WTC11 (cell line): ENCODE data around the gene FCGBP.

Experiments
- CTCF ChIP-seq: fragments of 200-600 bp; IDR thresholded peaks from 2 replicates; pipeline ENCODE4 v1.8.0; 2022; ENCODE audit warnings: antibody characterized with exemption
- FOXK1 ChIP-seq: sonication (generic); formaldehyde crosslinking; IDR thresholded peaks from 2 replicates; pipeline ENCODE4 v1.8.0; 2022; ENCODE audit warnings: mild to moderate bottlenecking, moderate library complexity, missing genetic modification reagents
- MAX ChIP-seq: sonication (generic); formaldehyde crosslinking; IDR thresholded peaks from 2 replicates; pipeline ENCODE4 v1.8.0; 2022; ENCODE audit warnings: mild to moderate bottlenecking, missing genetic modification reagents
- NFYB ChIP-seq: sonication (generic); formaldehyde crosslinking; conservative IDR thresholded peaks from 2 replicates; pipeline ENCODE4 v1.8.0; 2022; ENCODE audit warnings: low read depth, missing genetic modification reagents
- NR3C1 ChIP-seq: sonication (generic); formaldehyde crosslinking; conservative IDR thresholded peaks from 2 replicates; pipeline ENCODE4 v1.8.1; 2023; ENCODE audit warnings: low read depth, mild to moderate bottlenecking, missing genetic modification reagents
- TEAD1 ChIP-seq: sonication (generic); formaldehyde crosslinking; IDR thresholded peaks from 2 replicates; pipeline ENCODE4 v1.8.0; 2022; ENCODE audit warnings: mild to moderate bottlenecking, missing genetic modification reagents
- TP53 ChIP-seq: sonication (generic); formaldehyde crosslinking; IDR thresholded peaks from 2 replicates; pipeline ENCODE4 v1.8.1; 2023; ENCODE audit warnings: mild to moderate bottlenecking, missing genetic modification reagents
- TF ChIP-seq, protein P1 (sequence below): sonication (generic); formaldehyde crosslinking; IDR thresholded peaks from 2 replicates; pipeline ENCODE4 v1.8.1; 2023; ENCODE audit warnings: mild to moderate bottlenecking, missing genetic modification reagents
- TF ChIP-seq, protein P2 (sequence below): fragments of 250-450 bp; sonication (Bioruptor Pico); IDR thresholded peaks from 2 replicates; pipeline ENCODE4 v1.8.0; 2021; ENCODE audit warnings: mild to moderate bottlenecking

DNA sequence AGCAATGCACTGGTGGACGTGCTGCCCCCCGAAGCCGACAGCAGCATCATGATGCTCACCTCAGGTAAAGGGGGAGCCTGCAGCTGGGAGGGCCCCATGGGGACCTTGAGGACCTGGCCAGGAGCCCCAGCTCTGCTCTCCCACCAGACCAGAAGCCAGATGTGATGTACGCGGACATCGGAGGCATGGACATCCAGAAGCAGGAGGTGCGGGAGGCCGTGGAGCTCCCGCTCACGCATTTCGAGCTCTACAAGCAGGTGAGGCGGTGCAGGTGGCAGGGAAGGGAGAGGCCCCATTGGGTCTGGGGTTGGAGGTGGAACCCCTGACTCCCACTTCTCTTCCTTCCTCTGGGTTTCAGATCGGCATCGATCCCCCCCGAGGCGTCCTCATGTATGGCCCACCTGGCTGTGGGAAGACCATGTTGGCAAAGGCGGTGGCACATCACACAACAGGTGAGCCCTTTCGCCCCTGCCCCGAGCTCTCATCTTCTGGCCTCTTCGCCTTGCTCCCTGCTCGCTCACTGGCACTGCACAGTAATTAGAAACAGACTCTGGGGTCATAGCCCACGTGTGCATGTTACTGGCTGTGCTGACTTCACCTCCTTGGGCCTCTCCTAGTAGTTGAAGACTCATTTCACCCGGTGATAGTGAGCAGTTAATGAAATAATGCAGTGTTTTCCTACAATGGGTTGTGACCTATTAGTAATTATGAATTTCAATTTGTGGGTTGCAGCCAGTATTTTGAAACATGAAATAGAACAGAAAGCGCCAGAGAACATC, 40.1 kb upstream of the FCGBP start:
- TF ChIP-seq TEAD1 (CRISPR knock-in tag) = no peak
- no peak for TF ChIP-seq CTCF
- TF ChIP-seq, protein P1, sequence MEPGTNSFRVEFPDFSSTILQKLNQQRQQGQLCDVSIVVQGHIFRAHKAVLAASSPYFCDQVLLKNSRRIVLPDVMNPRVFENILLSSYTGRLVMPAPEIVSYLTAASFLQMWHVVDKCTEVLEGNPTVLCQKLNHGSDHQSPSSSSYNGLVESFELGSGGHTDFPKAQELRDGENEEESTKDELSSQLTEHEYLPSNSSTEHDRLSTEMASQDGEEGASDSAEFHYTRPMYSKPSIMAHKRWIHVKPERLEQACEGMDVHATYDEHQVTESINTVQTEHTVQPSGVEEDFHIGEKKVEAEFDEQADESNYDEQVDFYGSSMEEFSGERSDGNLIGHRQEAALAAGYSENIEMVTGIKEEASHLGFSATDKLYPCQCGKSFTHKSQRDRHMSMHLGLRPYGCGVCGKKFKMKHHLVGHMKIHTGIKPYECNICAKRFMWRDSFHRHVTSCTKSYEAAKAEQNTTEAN = no peak
- no peak for TF ChIP-seq MAX (CRISPR knock-in tag)
- no peak for TF ChIP-seq NFYB (CRISPR knock-in tag)
- TF ChIP-seq FOXK1 (CRISPR knock-in tag) = no peak
- TF ChIP-seq TP53 (CRISPR knock-in tag) = no peak
- no peak for TF ChIP-seq NR3C1 (CRISPR knock-in tag)
- TF ChIP-seq, protein P2, sequence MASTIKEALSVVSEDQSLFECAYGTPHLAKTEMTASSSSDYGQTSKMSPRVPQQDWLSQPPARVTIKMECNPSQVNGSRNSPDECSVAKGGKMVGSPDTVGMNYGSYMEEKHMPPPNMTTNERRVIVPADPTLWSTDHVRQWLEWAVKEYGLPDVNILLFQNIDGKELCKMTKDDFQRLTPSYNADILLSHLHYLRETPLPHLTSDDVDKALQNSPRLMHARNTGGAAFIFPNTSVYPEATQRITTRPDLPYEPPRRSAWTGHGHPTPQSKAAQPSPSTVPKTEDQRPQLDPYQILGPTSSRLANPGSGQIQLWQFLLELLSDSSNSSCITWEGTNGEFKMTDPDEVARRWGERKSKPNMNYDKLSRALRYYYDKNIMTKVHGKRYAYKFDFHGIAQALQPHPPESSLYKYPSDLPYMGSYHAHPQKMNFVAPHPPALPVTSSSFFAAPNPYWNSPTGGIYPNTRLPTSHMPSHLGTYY = no peak
